NCI-H524 (cell line): Measurements from ENCODE around the gene SSR2.

Experiments used
- DNase-seq, 2 experiments: peaks; one replicate each; lab custom pipeline; 2025; lab: John Stamatoyannopoulos, UW

Gene SSR2

GRCh38 chr1:156020293-156021092 is at the start of gene SSR2:
SSR2 (minus strand) TSS chr1:156020951; CDS start chr1:156020167, 784 bp downstream.
- peak; percentile 90 to 91 for DNase-seq

GRCh38 chr1:156070548-156070947 is 49.8 kb upstream of the SSR2 start:
- DNase-seq, result peak; percentile 88 to 90

- no peak for DNase-seq
Observed at GRCh38 chr1:156069490-156070455, 49.0 kb upstream of the SSR2 start.

DNA sequence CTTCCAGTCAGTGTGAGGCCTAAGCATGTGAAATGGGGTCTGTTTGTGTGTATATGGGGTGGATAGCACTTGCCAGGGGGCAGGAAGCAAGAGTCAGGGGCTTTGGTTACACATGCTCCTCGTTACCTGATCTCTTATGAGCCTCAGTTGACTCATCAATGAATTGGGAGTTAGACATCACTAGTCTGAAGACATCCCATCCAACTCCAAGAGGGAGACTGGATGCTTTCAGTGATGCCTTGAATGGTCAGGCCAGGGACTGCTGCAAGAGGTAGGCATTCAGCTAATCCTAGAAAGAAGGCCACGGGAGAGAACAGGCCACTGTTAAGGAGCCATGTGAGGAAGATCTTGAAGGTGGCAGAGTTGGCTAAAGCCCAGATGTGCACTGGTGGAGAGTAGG is 46.5 kb upstream of the SSR2 start:
- DNase-seq, result no peak

DNA sequence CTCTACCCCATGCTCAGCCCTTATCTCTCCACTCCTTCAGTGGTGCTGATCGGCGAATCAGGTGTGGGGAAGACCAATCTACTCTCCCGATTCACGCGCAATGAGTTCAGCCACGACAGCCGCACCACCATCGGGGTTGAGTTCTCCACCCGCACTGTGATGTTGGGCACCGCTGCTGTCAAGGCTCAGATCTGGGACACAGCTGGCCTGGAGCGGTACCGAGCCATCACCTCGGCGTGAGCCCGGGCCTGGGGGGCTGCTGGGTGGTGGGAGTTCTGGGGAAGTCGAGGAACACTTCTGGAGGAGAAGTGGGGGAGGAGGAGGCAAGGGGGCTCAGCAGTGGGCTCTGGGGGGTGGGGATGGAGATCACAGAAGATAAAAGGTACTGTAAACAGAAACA is 45.1 kb upstream of the SSR2 start:
- DNase-seq, result no peak

GRCh38 chr1:156065212-156065611 is 44.5 kb upstream of the SSR2 start:
- no peak for DNase-seq

GRCh38 chr1:156064615-156065014 is 43.9 kb upstream of the SSR2 start:
- no peak for DNase-seq

GRCh38 chr1:156063997-156064285 is 43.2 kb upstream of the SSR2 start:
- no peak for DNase-seq

- no peak for DNase-seq
Observed at GRCh38 chr1:156062189-156062588, 41.4 kb upstream of the SSR2 start.

GRCh38 chr1:156060937-156061636 is 40.3 kb upstream of the SSR2 start, which contains the start of gene RAB25:
RAB25 (plus strand) TSS chr1:156061160; CDS start chr1:156061401, 241 bp downstream.
- no peak for DNase-seq

DNA sequence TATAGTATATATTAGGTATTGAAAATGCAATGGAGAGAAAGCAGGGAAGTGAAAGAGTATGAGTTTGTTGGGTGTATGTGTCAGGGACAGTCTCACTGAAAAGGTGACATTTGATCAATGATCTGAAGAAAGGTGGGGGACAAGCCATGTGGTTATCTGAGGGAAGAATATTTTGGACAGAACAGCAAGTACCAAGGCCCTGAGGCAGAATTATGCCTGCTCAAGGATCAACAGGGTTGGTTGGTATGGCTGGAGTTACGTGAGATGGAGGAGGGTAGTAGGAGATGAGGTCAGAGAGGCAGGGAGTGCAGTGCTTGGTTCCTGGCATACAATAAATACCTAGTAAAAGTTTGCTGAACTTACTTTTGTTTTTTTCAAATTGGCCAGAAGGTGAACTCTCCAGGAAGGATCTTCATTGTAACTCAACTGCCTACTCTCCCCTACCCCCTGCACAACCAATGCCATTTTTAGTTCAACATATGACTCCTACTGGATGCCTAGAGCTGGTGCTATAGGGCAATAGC is 35.6 kb upstream of the SSR2 start:
- DNase-seq, result no peak

GRCh38 chr1:156055281-156056048 is 34.7 kb upstream of the SSR2 start:
- DNase-seq, result no peak

GRCh38 chr1:156054500-156055280 is 33.9 kb upstream of the SSR2 start, which contains the start of gene LAMTOR2:
LAMTOR2 (plus strand) TSS chr1:156054782; CDS start chr1:156054890, 108 bp downstream.
- DNase-seq, result peak; percentile 98

DNA sequence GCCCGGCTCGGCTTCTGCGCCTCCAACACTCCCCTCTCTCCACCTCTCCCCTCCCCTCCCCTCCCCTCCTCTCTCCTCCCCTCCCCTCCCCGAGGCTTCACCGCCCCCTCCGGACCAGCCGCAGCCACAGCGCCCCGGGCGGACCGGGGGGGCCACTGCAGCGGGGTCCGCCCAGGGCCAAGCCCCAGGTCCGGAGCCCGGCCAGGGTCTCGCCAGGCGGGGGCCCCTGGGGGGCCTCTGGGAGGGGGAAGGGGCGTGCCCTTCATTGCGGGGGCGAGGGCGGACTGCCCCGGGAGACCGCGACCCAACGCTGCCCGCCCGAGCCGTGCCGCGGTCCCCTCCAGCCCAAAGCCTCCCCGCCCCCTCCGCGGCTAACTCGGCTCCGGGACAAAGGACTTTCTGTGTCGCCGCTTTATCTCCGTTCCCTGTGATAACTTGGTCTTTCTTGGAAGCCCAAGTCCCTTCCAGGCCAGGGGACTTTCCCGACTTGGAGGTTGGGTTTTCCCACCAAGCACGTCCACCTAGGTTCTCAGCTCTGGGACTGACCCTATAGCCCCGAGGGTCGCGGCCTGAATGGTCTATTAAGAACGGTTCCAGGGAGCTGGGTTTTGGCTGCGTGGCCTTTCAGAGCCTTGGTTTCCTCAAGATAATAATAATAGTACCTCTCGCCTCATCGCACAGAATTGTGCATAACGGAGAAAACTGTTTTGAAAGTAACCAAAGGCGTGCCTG is 33.2 kb upstream of the SSR2 start, which contains the start of gene UBQLN4:
Gene UBQLN4 (minus strand): TSS at position 31 of the 732 bp plus-strand sequence. CDS start 97 bp downstream, outside the sequence.
- peak; percentile 59 to 81 for DNase-seq

DNA sequence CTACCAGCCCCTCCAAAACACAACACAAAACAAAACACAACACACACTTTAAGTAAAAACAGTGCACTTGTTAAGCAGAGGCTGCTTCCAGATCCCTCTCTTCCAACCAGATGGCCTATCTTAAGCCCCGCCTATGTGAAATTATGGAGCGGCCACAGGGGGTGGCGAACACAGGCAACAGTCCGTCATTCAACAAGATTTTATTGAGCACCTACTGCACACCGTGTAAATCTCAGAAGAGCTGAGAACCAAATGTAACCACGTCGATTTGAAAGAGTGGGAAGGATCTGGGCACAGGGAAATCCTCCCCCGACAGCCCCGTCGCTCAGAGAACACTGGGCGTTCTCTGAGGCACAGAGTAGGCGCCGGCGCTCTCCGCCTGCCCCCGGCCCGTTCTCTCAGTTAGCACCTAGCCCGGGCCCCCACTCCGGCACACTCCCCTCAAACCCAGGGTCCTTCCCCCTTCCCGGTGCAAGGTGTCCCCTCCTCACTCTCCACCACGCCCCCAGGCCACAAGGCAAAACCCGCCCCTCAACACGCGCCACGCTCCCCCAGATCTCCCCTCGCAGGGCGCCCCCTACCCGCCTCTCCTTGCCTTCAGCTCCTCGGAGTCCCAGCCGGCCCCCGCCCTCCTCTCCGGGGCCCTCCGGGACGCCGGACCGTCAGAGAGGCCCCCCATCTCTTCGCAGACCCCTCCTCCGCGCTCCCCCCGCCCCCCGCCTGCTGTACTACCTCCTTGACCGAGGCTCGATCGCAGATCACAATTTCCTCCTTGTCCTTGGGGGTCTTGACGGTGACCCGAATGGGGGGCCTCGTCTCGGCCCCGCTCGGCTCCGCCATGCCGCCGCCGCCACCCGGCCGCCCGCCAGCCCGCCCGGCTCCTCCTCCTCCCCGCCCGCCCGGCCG is 32.4 kb upstream of the SSR2 start:
- DNase-seq, result peak; percentile 46 to 74

DNA sequence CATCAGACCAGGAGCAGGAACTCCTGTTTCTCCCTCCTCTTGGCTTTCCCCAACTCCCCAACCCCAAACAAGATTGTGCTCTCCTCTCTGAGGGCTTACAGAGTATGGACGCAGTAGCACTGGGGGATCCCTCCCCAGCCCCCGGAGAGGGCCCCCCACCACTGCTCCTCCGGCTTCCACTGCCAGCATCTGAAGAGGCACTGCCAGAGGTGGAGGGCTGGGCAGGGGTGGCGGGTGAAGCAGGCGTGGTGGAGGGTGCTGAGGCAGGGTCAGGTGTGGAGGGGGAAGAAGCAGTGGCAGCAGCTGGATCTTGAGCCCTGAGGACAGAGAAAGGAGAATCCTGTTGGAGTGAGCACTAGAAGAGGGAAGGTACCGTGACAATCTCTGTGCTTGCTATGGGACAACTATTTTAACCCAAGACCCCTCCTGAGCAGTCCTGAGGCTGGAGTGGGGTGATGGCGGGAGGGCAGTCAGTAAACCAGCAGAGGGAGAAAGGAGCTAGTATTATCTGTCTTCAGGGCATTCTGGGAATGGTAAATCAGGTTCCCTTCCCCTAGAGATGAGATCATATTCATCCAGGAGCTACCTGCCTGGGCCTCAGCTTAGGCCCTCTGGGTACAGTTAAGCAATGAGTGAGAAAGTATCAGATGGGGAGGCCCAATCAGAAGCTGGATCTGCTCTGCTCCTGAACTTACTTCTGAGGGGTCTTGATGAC is 30.4 kb upstream of the SSR2 start:
- no peak for DNase-seq

DNA sequence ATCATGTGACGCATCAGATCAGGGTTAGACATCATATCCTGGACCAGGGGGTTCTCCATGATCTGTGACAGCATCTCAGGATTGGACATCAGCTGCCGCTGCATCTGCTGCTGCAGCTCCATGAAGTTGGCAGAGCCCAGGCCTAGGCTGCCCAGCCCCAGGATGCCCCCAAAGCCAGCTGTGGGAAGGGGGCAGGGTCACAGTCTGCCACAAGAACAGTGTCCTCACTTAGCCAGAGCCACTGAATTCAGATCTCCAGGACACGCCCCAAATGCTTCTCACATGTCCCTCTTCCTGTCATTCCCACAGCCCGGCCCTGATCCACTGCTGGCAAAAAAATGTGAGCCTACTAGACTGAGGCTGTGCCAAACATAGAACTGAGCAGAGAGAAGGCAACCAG is 29.6 kb upstream of the SSR2 start:
- no peak for DNase-seq
